NCI-H2196 (cell line): ENCODE measurements around the gene CAMSAP2.
"Not testable (repeated sequence)": the region's sequence is repeated elsewhere in the genome, so short reads cannot be mapped to it uniquely, and the experiment has no call there.

Experiments
- DNase-seq: peaks from one replicate; lab custom pipeline; 2025; ENCODE audit not compliant: unreplicated experiment; lab: John Stamatoyannopoulos, UW

Gene CAMSAP2

DNA sequence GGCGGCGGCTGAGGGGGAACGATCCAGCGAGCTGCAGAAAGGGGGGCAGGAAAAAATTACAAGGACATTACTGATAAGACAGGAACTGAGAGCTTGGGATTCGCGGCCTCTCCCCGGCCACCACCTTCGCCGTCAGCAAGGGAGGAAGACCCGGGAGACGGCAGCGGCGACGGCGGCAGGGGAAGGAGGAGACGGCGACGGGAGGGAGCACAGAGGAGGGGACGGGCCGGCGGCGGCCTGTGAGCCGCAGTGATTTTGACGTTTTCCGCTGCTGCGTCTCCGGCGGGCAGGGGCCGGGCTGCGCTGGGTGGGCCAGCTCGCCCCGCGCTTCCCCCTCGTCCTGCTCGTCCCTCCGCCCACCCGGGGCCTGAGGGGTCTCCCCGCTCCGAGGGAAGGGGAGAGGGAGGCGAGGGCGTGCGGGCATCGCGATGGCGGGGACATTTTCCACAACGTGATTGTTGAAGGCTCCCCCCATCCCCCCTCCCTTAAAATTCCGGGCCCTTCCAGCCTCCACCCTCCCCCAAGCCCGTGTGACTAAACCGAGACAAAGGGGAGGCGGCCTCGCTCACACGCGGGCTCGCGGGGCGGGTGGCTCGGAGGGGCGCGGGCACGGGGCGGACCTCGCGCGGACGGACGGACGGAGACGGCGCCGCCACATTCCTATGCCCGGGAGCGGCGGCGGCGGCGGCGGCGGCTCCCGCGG lies 407 bp downstream of the CAMSAP2 start:
- peak; percentile 72 for DNase-seq

DNA sequence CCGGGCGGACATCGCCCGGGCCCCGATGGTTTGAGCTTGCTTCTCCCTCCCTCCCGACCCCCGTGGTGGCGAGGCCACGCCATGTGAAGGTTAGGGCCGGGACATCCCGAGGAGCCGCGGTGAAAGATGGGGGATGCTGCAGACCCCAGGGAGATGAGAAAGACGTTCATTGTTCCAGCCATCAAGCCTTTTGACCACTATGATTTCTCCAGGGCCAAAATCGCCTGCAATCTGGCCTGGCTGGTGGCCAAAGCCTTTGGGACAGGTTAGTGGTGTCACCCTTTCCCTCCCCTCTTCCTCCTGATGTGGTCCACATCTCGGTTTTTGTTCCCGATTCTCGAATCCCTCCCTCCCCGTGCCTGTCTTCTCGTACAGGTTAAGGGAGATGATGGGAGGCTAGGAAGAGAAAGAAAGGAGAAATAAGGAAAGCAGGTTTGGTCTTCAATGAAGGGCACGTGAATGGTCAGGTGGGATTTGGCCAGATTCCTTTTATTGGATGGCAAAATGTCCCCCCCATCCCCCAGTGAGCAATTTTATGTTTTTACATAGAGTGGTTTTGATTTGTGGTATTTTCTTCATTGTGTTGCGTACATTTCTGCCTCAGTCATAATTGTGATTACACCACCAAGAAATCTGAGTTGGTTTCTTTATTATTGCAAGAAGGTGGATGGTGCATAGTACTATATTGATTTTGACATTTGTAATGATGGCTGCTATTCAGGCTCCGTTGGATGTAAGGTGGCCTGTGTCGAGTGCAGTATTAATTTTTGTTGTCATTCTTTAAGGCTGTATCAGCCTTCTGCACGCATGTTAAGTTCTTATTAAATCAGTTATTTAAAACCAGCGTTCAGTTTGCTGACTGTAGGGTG lies 1.2 kb downstream of the CAMSAP2 start:
- DNase-seq = peak; percentile 19

DNA sequence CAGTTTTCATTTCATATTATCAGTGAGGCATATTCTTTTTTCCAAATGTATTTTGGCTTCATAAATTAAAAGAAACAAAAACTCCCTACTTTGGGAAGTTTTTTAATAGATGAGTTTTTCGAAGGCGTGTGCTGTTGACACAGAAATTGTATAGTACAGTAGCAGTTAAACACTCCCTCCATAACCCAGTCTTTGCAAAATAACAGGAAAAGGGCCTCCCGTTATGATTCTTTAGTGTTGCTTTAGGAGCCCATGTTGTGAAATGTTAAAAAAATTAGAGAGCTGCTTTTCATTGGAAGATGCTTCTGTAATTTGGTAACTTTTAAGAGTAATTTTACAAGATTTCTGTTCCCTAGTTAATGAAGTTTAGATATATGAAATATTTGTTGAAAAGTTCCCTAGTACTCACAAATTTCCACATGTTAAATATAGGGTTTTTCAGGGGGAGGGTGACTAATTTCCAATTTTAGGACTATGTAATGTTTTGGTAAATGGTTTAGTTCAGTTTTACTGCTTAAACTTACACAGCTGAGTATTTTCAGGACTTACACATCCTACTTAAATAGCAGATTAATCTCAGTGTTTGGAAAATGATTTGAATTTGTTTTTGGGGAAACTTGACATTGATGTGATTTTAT lies 2.0 kb downstream of the CAMSAP2 start:
- no peak for DNase-seq

DNA sequence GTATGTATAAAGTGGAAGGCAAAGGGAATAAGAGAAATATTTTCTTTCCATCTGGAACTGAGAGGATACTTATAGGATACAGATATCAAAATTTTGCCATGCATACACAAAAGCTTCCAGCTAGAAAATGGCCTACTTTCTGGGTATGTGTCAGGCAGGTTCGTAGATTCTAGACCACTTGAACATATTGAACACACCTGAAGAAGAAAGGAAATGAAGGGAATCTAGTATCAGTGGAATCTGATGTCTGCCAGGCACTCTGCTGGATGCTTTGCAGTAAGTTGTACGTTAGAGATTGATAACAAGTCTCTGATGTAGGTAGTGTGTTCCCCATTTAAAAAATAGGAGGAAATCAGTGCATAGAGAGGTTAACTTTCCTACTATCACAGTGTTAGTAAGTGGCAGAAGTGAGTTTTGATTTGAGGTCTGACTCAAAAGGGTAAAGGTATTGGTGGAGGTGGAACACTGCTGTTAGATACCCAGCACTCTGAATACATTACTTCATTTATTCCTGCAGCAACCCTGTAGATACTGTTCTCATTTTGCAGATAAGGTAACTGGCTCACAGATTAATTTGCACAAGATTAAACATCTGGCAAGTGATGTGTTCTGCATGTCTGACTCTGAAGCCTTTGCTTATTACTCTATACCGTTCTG lies 3.0 kb downstream of the CAMSAP2 start:
- DNase-seq = no peak

DNA sequence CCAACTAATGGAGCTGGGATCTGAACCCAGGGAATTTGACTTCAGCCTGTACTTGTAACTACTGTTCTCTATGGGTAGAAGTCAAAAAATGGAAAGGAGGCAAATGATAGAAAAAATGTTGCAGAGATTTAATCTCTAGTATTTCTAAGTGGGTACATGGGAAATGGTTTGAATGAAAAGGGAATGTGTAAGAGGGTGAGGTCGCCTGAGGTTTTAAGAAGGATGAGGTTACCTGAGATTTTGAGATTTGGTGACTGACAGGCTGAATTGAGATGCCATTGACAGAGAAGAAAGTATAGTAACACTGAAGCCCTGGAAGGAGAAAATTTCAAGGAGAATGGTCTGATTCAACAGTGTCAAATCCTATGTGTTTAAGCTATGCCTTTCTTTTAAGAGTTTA lies 5.5 kb downstream of the CAMSAP2 start:
- DNase-seq = no peak

DNA sequence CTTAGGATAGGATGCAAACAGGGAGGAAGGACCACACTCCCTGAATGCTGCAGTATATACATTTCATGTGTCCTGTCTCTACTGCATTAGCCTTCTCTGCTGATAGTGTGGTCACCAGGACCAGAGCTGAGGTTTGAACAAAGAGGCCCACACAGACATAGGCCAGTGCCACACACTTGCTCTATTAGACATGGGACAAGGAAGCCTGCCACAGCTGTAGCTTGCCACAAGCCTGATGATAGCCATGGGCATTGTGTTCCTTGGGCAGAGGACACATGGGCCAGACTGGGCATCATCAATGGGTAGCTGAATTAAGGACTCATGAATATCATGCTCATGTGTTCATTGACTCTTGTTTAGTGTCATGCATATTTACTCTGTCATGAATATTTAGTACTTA lies 10.4 kb downstream of the CAMSAP2 start:
- no peak for DNase-seq

DNA sequence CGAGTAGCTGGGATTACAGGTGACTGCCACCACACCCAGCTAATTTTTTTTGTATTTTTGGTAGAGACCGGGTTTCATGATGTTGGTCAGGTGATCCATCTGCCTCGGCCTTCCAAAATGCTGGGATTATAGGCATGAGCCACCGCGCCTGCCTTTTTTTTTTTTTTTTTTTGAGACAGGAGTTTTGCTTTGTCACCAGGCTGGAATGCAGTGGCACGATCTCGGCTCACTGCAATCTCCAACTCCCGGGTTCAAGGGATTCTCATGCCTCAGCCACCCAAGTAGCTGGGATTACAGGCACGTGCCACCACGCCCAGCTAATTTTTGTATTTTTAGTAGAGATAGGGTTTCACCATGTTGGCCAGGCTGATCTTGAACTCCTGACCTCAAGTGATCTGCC lies 12.1 kb downstream of the CAMSAP2 start:
- DNase-seq = not testable (repeated sequence)

DNA sequence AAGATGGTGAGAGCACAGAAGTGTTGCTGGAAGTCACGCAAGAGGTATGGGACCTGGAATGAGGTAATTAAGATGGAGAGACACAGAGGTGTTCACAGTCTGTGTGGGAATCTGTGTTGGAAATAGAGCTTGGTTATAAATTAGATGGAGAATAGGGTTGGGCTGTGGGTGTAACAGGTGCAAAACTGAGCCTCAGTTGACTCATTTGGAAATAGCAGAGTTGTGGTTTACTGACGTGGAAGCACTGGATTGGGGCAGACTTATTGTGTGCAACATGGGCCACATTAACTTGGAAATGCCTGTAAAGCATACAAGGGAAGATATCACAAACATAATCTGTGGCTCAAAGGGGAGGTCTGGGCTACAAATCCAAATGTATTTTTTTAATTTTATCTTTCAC lies 13.0 kb downstream of the CAMSAP2 start:
- DNase-seq = no peak

DNA sequence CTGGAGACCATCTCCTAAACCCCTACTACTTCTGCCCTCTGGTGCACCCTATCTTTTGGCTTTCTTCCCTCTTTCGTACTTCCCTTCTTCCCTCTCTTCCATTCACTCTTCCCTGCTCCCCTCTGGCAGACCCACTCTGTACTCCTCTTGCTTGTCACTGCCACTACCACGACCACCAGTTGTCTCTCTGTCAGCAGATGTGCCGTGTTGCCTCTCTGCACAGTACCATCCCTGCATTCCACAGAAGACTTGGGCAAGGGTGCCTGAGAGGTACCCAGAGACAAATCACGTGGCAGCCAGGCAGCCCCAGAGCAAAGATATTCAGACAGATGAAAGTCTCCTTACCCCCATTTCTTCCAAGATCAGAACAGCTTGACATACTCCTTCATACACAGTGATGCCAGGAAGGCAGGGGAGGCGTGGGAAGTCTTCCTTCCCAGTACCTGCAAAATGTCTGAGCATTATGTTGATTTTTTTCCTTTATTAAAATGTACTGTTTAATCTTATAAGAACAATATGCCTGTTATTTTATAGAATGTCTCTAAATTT lies 15.0 kb downstream of the CAMSAP2 start:
- no peak for DNase-seq

DNA sequence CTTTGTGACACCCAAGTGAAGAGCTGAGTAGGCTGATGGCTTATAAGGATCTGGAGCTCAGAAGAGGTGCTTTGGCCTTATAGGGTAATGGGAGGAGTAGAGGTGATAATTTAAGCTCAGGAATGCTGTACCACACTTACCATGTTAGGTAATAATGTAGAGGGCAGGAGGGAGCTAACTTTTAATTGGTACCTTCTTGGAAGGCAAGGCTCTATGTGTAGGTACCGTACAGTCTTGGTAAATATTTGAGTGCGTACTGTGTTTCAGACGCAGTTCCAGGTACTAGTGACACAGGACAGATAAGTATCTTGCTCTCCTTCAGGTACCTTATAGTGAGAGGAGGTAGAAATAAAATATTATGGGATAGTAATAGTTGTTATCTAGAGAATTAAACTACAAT lies 16.8 kb downstream of the CAMSAP2 start:
- DNase-seq = no peak

DNA sequence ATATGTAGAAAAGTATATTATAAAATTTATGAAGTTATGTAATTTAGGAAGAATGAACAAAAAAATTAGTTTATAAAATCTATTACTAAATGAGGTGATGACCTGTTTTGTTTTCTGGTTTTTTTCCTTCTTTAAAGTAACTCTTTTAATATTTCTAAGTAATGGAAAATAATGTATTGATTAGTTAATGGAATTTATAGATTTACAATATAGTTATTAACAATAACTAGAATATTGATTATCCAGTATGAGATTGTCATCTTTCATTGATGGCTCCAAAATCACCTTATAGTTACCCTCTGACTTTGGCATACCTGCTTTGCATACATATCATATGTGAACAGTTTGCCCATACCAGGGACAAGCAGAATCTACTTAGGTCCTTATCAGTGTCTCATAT lies 23.4 kb downstream of the CAMSAP2 start:
- DNase-seq = no peak

DNA sequence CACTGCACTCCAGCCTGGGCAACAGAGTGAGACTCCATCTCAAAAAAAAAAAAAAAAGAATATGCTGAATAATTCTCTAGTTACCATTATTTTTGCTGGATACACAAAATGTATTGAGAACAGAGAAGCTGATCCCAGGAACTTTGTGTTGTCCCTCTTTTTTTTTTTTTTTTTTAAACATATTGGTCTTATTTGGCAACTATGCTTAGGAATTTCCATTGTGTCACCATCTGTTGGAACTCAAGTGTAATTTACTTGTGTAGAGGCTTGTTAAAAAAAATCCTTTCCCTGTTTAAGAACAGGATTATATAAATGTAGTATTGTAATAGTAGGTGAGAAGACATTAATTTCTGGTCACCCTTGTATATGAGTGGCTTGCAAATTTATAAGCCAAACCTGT lies 28.6 kb downstream of the CAMSAP2 start:
- DNase-seq = no peak

DNA sequence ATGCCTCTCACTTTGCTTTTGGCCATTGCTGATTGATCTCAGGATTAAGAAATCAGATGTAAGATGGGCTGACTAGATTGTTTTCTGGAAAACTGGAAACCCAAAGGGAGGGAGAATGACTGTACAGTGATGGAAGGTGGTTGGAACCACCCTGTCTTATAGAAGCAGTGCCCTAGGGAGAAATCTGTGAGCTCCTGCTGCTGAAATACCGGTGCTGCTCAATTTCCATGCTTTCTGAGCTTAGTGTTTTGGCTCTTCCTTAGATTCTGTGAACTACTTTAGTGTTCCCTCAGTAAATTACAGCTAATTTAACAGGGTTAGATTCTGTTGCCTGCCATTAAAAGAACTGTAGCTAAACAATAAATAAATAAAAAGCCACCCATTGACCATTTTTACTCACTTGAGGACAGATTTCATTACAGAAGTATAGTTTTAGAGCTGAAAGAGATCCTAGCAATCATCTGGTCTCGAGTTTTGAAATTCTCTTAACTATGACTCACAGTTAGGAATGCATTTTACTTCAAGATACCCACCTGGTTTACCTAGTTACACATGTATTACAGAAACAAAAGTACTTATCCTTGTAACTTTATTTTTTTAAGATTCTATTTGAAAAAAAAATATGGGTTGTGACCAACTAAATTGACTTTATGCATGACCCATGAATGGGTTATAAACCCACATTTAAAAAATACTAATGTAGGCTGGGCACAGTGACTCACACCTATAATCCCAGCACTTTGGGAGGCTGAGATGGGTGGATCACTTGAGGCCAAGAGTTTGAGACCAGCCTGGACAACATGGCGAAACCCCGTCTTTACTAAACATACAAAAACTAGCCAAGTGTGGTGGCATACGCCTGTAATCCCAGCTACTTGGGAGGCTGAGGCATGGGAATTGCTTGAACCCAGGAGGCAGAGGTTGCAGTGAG lies 33.2 kb downstream of the CAMSAP2 start:
- DNase-seq = no peak

DNA sequence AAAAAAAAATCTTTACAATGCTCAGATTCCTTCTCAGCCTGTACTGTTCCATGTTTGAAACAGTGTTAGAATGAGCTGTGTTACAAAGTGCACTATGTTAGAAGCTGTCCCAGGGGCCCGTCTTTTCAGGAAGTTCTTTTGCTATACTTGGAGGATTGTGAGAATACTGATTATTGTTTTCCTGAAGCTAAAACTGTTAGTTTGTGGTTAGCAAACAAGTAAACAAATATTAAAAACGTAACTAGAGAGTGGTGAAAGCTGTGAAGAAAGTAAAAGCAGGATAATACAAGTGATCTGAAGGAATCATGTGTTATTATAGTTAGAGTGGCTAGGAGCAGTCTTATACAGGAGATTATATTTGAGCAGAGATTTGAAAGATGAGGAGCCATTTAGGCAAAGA lies 35.6 kb downstream of the CAMSAP2 start:
- no peak for DNase-seq

DNA sequence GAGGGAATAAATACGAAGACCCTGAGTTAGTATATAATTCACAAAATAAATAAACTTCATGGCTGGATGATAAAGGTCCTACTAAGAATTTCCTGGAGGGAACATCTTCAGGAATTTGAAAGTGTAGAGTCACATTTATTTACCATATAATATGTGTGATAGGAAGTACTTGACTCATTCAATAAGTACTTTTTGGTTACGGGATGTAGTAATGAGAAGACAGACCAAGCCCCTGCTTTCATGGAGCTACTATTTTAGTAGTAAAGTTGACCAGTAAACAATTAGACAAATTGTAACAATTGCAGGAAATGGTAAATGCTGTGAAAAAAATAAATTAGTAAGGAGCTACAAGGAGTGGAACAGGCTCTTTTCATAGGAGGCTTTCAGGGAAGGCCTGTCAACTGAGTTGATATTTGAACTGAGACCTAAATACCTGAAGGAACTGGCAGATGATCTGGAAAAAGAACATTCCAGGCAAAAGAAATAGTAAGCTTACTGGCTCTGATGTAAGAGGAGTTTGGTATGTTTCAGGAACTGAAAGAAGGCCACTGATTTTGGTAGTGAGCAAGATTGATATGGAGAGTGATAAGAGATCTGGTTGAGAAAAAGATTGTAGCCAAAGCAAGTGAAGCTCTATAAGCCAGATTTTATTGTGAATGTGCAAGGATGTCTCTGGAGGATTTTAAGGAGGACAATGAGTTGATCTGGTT lies 36.2 kb downstream of the CAMSAP2 start:
- DNase-seq = no peak

DNA sequence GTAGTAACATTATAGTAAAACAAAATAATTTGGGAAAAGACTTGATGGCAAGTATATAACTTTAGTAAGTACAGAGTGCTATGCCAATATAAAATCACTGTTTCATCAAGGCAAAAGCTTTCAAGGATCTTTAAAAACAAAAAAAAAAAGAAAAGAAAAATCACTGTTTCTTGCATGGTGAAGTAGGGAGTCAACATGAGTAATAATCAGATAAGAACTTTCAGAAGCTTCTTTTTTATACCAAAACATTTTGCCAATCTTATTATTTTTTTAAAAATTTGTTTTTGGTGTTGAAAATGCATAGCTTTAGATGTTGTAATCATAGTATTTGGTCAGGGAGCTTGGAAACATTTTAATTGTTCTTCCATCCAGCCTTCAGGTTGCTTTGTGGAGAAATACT lies 37.2 kb downstream of the CAMSAP2 start:
- no peak for DNase-seq

DNA sequence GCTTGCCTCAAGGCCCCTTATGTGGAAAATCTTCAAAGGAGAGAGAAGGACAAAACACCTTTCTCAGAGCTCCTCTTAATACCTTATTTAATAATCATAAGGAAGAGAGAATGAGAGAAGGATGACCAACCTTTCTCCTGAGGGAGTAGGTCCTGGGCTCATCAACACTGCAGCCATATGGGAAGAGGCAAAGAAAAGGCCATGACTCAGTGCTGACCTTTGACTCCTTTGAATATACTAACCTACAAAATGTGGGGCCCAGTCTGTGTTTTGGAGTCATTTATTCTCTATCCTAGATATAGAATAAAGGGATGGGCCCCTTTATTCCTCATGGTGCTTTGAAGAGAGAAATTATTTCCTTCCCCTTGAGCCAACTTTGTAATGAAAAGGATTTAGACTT lies 38.3 kb downstream of the CAMSAP2 start:
- DNase-seq = no peak

DNA sequence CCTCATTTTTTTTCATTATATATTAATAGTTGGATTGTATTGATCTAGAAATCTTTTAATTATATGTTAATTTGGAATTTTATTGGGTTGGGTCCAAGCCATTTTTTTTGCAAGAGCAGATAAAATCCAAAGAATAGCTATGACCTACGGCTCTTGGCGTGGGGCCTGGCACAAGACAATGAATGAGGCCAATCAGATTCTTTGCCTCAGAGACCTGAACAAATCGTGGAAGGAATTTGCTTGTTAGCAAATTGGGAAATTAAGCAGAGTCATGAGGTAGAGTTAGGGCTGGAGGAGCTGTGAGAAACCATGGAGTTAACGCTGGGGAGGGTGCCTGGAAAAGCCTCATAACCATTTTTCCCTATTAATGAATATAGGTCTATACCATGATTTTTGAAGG lies 40.1 kb downstream of the CAMSAP2 start:
- DNase-seq = no peak

DNA sequence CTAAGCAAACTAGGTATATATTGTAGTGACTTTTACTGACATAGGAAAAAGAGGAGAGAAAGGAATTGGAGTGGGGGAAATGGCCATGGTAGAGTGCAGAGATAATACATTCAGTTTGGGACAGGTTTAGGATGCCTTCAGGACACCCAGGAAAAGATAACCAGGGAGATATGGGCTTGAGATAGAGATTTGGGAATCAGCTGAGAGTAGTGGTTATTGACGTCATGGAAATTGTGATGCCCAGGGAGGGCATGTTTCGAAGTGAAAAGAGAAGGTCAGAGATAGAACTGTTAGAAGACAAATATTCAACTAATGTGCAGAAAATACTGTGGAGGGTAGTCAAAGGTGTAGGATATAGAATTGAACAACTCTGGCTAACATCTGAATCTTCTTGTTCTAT lies 40.6 kb downstream of the CAMSAP2 start:
- DNase-seq = no peak
